Activated CD8-positive, alpha-beta memory T cell treated with anti-CD3 and anti-CD28 coated beads, Interleukin-2, amount 50 U/mL, for 1 hour (primary cell): ENCODE results near the gene DBNL.

ENCODE experiments used
- DNase-seq: peaks from one replicate; pipeline ENCODE4 v3.0.0-alpha.2; 2020; ENCODE audit errors: extremely low read depth

DBNL gene

DNA sequence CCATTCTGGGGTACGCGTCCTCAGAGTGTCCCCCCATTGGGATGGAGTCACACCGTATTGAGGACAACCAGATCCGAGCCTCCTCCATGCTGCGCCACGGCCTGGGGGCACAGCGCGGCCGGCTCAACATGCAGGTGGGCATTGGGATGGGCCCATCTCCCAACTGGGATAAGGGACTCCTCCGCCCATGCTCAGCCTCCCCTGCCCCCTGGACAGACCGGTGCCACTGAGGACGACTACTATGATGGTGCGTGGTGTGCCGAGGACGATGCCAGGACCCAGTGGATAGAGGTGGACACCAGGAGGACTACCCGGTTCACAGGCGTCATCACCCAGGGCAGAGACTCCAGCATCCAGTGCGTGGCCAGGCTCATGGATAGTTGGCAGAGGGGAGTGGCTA is 65.5 kb downstream of the DBNL start:
- no peak for DNase-seq

DNA sequence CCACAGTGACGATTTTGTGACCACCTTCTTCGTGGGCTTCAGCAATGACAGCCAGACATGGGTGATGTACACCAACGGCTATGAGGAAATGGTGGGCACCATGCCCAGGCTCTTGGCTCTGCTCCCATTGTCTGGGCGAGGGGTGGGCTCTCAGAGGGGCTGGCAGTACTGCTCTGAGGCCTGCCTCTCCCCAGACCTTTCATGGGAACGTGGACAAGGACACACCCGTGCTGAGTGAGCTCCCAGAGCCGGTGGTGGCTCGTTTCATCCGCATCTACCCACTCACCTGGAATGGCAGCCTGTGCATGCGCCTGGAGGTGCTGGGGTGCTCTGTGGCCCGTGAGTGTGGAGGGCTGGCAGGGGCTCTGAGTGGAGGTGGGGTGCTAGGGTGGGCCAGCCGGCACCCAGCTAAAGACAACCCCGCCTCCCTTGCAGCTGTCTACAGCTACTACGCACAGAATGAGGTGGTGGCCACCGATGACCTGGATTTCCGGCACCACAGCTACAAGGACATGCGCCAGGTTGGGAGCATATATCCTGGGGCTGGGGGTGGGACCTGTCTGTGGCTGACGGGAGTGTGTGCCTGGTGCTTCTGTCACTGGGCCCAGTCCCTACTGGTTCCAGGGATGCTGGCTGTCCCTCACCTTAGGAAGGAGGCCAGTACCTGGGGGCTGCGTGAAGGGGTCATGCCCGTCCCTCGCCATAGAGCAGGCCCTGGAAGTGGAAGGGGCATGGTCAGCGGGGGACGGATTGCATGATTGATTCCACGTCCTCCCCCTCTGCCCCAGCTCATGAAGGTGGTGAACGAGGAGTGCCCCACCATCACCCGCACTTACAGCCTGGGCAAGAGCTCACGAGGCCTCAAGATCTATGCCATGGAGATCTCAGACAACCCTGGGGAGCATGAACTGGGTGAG is 66.5 kb downstream of the DBNL start:
- DNase-seq = no peak
